Measurements from ENCODE around the gene TBC1D22A. TPM values are rescaled to one million over a fixed set of nuclear protein-coding genes. Genes with fewer than 3 reads are reported as not detected.

TBC1D22A gene
- polyA plus RNA-seq, 4 donors, result 17.7 to 26.4 (median 21.0) TPM

DNA sequence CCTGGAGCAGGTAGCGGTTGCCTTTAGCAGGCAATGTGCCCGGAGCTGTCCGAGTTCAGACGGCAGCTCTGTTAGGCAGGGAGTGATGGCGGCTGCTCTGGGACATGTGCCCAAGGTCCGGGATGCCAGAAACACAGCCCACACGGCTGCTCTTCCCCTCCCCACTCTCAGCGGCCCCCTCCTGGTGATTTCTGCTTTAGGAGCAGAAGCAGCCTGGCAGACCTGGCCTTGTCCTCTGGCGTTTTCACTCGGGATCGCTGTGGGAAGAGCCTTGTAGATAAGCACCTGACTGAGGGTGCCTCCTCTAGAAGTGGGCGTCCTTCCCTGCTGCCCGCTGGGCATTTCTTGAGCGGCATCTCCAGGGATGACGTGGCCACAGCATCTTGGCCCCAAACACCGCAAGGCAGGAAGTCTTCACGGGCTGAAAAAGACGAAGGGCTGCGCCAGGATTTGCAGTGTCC lies 392.2 kb downstream of the TBC1D22A start:
- no peak for FAIRE-seq
- DNase-seq, result no peak
- Histone ChIP-seq H3K36me3 (ENCODE audit: control insufficient read depth in 3 of 3, insufficient read depth in 2 of 3, low read depth in 1 of 3, low read length in 3 of 3) (peaks cover 0 to 2% (median 0%) of the 10 kb centered on the region in 3 donors), H3K4me1 (ENCODE audit: control insufficient read depth in 3 of 3, insufficient read depth in 2 of 3, low read depth in 1 of 3, low read length in 2 of 3) (no peaks in the 10 kb centered on the region), H3K9me3 (ENCODE audit: control insufficient read depth in 2 of 2, insufficient read depth in 1 of 2, low read depth in 1 of 2, low read length in 1 of 2) (peaks cover 0 to 3% of the 10 kb centered on the region in 2 donors), H3K27me3 (ENCODE audit: control insufficient read depth in 3 of 3, insufficient read depth in 3 of 3, low read length in 3 of 3) (no peaks in the 10 kb centered on the region), H3K4me3 (ENCODE audit: low read depth in 1 of 3, low read length in 3 of 3) (no peak overlapping the region), H3K27ac (ENCODE audit: low read depth in 1 of 3, low read length in 2 of 3) (no peak overlapping the region)
- 61 to 68% (median 68%) methylated on average over 19 of the region's 19 CpGs for WGBS, 3 donors

DNA sequence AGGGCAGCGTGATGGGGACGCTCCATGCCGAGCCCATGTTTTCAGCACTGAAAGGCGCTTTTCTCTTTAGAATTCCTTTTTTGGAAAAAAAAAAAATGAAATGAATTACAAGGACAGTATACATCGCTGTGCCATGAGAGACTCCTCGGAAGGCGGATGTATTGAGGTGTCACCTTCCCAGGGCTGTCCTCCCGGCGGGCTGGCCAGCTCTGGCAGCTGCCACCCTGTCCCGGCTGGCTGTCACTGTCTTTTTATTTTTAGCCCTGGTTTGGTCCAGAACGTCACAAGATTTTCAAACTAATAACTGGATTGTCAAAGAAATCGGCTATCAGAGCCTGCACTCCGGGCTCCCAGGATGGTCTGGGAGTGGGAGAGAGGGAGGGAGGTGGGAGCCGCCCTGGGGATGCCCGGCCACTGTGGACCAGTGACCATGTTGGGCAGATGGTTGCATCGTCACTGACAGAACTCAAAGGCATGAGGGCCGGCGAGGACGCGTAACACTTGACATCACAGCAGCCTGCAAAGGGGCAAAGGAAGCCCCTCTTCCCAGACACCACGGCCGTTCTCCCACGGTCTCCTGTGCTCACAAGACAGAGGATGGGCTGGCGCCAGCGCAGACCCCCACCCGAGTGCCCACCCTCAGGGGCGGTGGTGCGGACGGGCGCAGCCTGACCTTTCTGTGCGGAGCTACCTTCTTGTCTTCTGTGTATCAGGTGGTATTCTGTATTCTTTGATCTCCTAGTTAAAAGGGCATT lies 392.9 kb downstream of the TBC1D22A start:
- no peaks in the 10 kb centered on the region for H3K4me1 ChIP-seq (ENCODE audit: control insufficient read depth in 3 of 3, insufficient read depth in 2 of 3, low read depth in 1 of 3, low read length in 2 of 3)
- no peaks in the 10 kb centered on the region for H3K27me3 ChIP-seq (ENCODE audit: control insufficient read depth in 3 of 3, insufficient read depth in 3 of 3, low read length in 3 of 3)
- H3K9me3 ChIP-seq (ENCODE audit: control insufficient read depth in 2 of 2, insufficient read depth in 1 of 2, low read depth in 1 of 2, low read length in 1 of 2), result peaks cover 0 to 3% of the 10 kb centered on the region in 2 donors
- FAIRE-seq, result no peak
- no peak overlapping the region for H3K4me3 ChIP-seq (ENCODE audit: low read depth in 1 of 3, low read length in 3 of 3)
- peaks cover 0 to 4% (median 0%) of the 10 kb centered on the region in 3 donors for H3K36me3 ChIP-seq (ENCODE audit: control insufficient read depth in 3 of 3, insufficient read depth in 2 of 3, low read depth in 1 of 3, low read length in 3 of 3)
- no peak overlapping the region for H3K27ac ChIP-seq (ENCODE audit: low read depth in 1 of 3, low read length in 2 of 3)
- DNase-seq, result no peak
- WGBS, 3 donors, result 90 to 94% (median 92%) methylated on average over 31 of the region's 31 CpGs

DNA sequence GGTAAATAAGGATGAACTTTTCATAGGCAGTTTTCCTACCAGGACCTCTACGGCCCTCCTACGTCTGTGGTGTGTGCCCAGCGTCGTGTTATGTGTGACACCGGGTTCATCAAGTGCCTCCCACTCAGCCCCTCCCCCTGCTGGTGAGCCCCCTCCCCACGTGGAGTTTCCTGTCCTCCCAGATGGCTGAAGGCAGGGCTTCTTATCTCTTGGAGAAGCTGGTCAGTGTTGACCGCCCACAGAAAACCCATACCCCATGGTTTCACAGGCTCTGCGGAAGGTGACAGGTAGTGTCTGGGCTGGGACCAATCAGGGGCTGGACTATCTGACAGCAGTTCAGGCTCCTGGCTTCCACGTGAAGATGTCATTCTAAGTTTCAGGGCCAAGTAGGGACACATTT lies 393.5 kb downstream of the TBC1D22A start:
- H3K4me1 ChIP-seq (ENCODE audit: control insufficient read depth in 3 of 3, insufficient read depth in 2 of 3, low read depth in 1 of 3, low read length in 2 of 3), result no peaks in the 10 kb centered on the region
- peaks cover 0 to 4% (median 0%) of the 10 kb centered on the region in 3 donors for H3K36me3 ChIP-seq (ENCODE audit: control insufficient read depth in 3 of 3, insufficient read depth in 2 of 3, low read depth in 1 of 3, low read length in 3 of 3)
- H3K27ac ChIP-seq (ENCODE audit: low read depth in 1 of 3, low read length in 2 of 3), result no peak overlapping the region
- H3K9me3 ChIP-seq (ENCODE audit: control insufficient read depth in 2 of 2, insufficient read depth in 1 of 2, low read depth in 1 of 2, low read length in 1 of 2), result peaks cover 0 to 3% of the 10 kb centered on the region in 2 donors
- no peak for DNase-seq
- FAIRE-seq, result no peak
- no peaks in the 10 kb centered on the region for H3K27me3 ChIP-seq (ENCODE audit: control insufficient read depth in 3 of 3, insufficient read depth in 3 of 3, low read length in 3 of 3)
- H3K4me3 ChIP-seq (ENCODE audit: low read depth in 1 of 3, low read length in 3 of 3), result no peak overlapping the region
- 81 to 87% (median 82%) methylated on average over 9 of the region's 9 CpGs for WGBS, 3 donors

DNA sequence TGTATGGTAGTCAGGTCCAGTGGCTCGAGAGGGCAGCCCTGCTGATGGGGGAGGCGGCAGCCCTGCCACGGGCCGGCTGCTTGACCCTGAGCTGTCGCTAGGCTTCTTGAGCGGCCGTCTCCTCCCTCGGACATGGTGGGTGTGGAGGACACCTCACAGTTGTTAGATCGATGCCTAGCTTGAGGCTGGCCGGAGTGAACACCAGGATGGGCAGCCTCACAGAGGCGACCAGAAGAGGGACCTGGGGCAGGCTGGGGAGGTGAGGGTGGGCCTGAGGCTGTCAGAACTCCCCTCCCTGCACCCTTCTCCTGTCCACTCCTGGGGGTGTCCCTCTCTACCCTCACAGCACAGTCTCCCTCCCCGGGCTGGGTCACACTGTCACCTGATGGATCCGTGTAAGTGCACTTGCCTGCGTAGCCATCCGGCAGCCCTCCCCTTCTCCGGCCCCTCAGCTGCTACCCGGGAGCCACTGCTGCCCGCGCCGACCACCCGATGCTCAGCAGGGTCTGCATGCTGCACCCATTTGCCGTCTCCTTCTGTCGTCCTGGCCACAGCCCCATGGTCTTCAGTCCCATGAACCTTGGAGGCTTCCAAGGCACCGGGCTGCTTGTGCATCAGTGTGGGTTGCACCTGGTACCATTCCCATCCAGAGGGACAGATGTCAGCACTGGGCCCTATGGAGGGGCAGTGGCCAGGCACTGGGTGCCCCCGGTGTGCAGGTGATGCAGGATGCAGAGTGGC lies 394.1 kb downstream of the TBC1D22A start:
- H3K27ac ChIP-seq (ENCODE audit: low read depth in 1 of 3, low read length in 2 of 3), result no peak overlapping the region

DNA sequence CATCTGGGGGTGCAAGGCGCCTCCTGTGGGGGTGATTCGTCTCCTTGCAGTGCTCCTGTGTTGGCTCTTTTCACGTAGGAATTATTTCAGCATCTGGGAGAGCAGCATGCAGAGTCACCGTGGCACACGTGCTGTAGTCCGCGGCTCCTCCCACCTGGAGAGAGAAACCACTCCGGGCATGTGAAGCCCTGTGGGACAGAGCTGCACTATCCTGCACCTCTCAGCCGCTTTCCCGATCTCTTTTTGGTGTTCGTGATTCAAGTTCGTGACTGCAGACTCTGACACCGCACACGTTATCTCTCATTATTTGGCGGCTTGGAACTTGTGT lies 394.6 kb downstream of the TBC1D22A start:
- 87 to 92% (median 90%) methylated on average over 15 of the region's 15 CpGs for WGBS, 3 donors

More for the DNA sequence above, 394.1 kb downstream of the TBC1D22A start:
- peaks cover 0 to 3% of the 10 kb centered on the region in 2 donors for H3K9me3 ChIP-seq (ENCODE audit: control insufficient read depth in 2 of 2, insufficient read depth in 1 of 2, low read depth in 1 of 2, low read length in 1 of 2)
- no peak overlapping the region for H3K4me3 ChIP-seq (ENCODE audit: low read depth in 1 of 3, low read length in 3 of 3)
- FAIRE-seq (no peak), DNase-seq (no peak)
- peaks cover 0 to 4% (median 0%) of the 10 kb centered on the region in 3 donors for H3K36me3 ChIP-seq (ENCODE audit: control insufficient read depth in 3 of 3, insufficient read depth in 2 of 3, low read depth in 1 of 3, low read length in 3 of 3)
- H3K4me1 ChIP-seq (ENCODE audit: control insufficient read depth in 3 of 3, insufficient read depth in 2 of 3, low read depth in 1 of 3, low read length in 2 of 3), result no peaks in the 10 kb centered on the region
- H3K27me3 ChIP-seq (ENCODE audit: control insufficient read depth in 3 of 3, insufficient read depth in 3 of 3, low read length in 3 of 3), result no peaks in the 10 kb centered on the region
- WGBS, 3 donors, result 91 to 93% (median 92%) methylated on average over 24 to 25 of the region's 25 CpGs

DNA sequence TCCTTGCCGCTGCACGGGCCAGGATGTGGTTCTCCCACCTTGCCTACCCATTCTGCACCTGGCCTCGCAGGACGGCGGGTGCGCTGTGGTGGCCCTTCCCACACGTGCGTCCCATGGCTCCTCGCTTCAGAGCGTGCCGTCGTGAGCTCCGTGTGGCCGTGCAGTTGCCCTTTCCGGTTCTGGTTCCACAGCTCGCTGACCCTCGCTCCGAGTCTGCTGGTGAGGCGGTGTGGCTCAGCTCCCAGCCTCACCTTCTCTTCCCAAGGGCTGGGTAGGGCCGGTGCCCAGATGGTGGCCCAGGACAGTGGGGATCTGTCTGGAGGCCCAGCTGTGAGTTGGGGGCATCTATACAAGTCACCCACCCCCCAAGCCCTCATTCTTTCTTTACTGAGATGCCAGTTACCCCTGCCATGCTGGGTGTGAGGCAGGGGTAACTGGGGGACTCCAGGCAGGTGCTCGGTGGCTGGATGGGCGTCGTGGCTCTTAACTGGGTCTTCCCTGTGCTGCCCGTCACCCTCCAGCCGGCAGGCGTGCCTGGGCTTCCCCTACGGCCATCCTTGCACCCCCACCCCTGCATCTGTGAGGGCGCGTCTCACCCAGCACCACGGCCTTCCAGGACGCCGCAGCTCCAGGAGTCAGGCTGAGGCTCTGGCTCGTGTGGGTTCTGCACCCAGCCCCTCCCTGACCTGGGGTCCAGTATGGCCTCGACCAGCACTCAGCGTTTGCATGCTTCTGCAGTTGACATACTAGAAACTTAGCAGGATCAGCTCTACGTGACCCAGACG lies 395.2 kb downstream of the TBC1D22A start:
- no peak for FAIRE-seq
- H3K9me3 ChIP-seq (ENCODE audit: control insufficient read depth in 2 of 2, insufficient read depth in 1 of 2, low read depth in 1 of 2, low read length in 1 of 2), result peaks cover 0 to 3% of the 10 kb centered on the region in 2 donors
- no peaks in the 10 kb centered on the region for H3K4me1 ChIP-seq (ENCODE audit: control insufficient read depth in 3 of 3, insufficient read depth in 2 of 3, low read depth in 1 of 3, low read length in 2 of 3)
- no peaks in the 10 kb centered on the region for H3K27me3 ChIP-seq (ENCODE audit: control insufficient read depth in 3 of 3, insufficient read depth in 3 of 3, low read length in 3 of 3)
- no peak overlapping the region for H3K27ac ChIP-seq (ENCODE audit: low read depth in 1 of 3, low read length in 2 of 3)
- no peak overlapping the region for H3K4me3 ChIP-seq (ENCODE audit: low read depth in 1 of 3, low read length in 3 of 3)
- no peak for DNase-seq
- WGBS, 3 donors, result 93 to 96% (median 94%) methylated on average over 36 to 37 of the region's 37 CpGs
- H3K36me3 ChIP-seq (ENCODE audit: control insufficient read depth in 3 of 3, insufficient read depth in 2 of 3, low read depth in 1 of 3, low read length in 3 of 3), result peaks cover 0 to 4% (median 0%) of the 10 kb centered on the region in 3 donors

More for the DNA sequence above, 394.6 kb downstream of the TBC1D22A start:
- H3K27ac ChIP-seq (ENCODE audit: low read depth in 1 of 3, low read length in 2 of 3), result no peak overlapping the region
- no peak overlapping the region for H3K4me3 ChIP-seq (ENCODE audit: low read depth in 1 of 3, low read length in 3 of 3)
- H3K9me3 ChIP-seq (ENCODE audit: control insufficient read depth in 2 of 2, insufficient read depth in 1 of 2, low read depth in 1 of 2, low read length in 1 of 2), result peaks cover 0 to 3% of the 10 kb centered on the region in 2 donors
- no peak for DNase-seq
- no peaks in the 10 kb centered on the region for H3K27me3 ChIP-seq (ENCODE audit: control insufficient read depth in 3 of 3, insufficient read depth in 3 of 3, low read length in 3 of 3)
- H3K36me3 ChIP-seq (ENCODE audit: control insufficient read depth in 3 of 3, insufficient read depth in 2 of 3, low read depth in 1 of 3, low read length in 3 of 3), result peaks cover 0 to 4% (median 0%) of the 10 kb centered on the region in 3 donors
- no peaks in the 10 kb centered on the region for H3K4me1 ChIP-seq (ENCODE audit: control insufficient read depth in 3 of 3, insufficient read depth in 2 of 3, low read depth in 1 of 3, low read length in 2 of 3)
- FAIRE-seq, result no peak

DNA sequence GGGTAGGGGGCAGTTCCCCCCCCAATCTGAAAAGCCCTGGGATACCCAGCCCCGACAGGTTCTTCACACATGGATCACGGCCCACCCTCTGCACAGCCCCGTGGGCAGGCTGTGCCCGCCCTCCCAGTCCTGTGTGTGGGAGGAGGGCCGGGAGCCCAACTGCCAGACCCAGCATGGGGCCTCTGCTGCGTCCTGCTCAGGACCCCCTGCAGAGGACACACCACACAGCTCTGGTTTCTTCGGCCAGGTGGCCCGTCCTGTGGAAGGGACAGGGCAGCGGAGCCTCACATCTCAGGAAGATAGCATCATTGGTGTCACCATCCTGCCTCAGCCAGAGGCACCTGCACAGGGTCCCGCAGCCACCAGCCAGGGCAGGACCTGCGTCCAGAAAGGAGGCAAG lies 396.0 kb downstream of the TBC1D22A start:
- no peaks in the 10 kb centered on the region for H3K9me3 ChIP-seq (ENCODE audit: control insufficient read depth in 2 of 2, insufficient read depth in 1 of 2, low read depth in 1 of 2, low read length in 1 of 2)
- no peaks in the 10 kb centered on the region for H3K27me3 ChIP-seq (ENCODE audit: control insufficient read depth in 3 of 3, insufficient read depth in 3 of 3, low read length in 3 of 3)
- 89 to 93% (median 91%) methylated on average over 10 to 11 of the region's 11 CpGs for WGBS, 3 donors
- FAIRE-seq (no peak), DNase-seq (no peak)
- no peaks in the 10 kb centered on the region for H3K4me1 ChIP-seq (ENCODE audit: control insufficient read depth in 3 of 3, insufficient read depth in 2 of 3, low read depth in 1 of 3, low read length in 2 of 3)
- H3K27ac ChIP-seq (ENCODE audit: low read depth in 1 of 3, low read length in 2 of 3), result no peak overlapping the region
- no peak overlapping the region for H3K4me3 ChIP-seq (ENCODE audit: low read depth in 1 of 3, low read length in 3 of 3)
- H3K36me3 ChIP-seq (ENCODE audit: control insufficient read depth in 3 of 3, insufficient read depth in 2 of 3, low read depth in 1 of 3, low read length in 3 of 3), result peaks cover 0 to 4% (median 0%) of the 10 kb centered on the region in 3 donors

DNA sequence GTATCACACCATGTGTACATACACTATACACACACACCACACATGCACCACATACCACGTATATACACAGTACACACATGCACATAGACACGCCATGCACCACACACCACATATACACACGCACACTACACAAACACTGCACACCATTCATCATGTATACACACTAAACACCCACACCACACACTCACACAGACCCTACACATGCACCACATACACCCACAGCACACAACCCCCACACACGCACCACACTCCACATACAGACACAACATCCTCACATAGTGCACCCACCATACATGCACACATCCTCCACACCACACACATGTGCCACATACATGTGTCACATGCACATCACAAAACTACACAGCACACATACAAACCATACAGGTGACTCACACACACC lies 397.1 kb downstream of the TBC1D22A start:
- H3K36me3 ChIP-seq (ENCODE audit: control insufficient read depth in 3 of 3, insufficient read depth in 2 of 3, low read depth in 1 of 3, low read length in 3 of 3), result peaks cover 0 to 6% (median 0%) of the 10 kb centered on the region in 3 donors
- WGBS, 3 donors, result 95 to 98% (median 97%) methylated on average over 4 of the region's 4 CpGs
- no peak for DNase-seq
- H3K4me3 ChIP-seq (ENCODE audit: low read depth in 1 of 3, low read length in 3 of 3), result no peak overlapping the region
- H3K4me1 ChIP-seq (ENCODE audit: control insufficient read depth in 3 of 3, insufficient read depth in 2 of 3, low read depth in 1 of 3, low read length in 2 of 3), result no peaks in the 10 kb centered on the region
- H3K9me3 ChIP-seq (ENCODE audit: control insufficient read depth in 2 of 2, insufficient read depth in 1 of 2, low read depth in 1 of 2, low read length in 1 of 2), result no peaks in the 10 kb centered on the region
- no peaks in the 10 kb centered on the region for H3K27me3 ChIP-seq (ENCODE audit: control insufficient read depth in 3 of 3, insufficient read depth in 3 of 3, low read length in 3 of 3)
- no peak for FAIRE-seq
- H3K27ac ChIP-seq (ENCODE audit: low read depth in 1 of 3, low read length in 2 of 3), result no peak overlapping the region
